ENCODE results near the gene ALDH16A1.
A peak's percentile ranks its signal among the peaks of the same experiment; 100 is the strongest.

Gene ALDH16A1

DNA sequence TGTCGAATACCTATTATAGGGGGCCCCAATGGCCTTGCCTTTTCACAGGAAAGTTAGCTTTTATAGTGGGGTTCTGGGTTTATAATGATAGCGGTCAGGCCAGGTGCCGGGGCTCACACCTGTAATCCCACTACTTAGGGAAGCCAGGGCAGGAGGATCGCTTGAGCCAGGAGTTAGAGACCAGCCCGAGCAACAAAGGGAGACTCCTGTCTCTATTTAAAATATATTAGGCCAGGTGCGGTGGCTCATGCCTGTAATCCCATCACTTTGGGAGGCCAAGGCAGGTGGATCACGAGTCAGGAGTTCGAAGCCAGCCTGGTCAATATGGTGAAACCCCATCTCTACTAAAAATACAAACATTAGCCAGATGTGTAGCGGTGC lies 50.5 kb downstream of the ALDH16A1 start:
- no peak overlapping the region for H3K4me3 ChIP-seq (replicated peaks; ENCODE audit: insufficient read depth, low read length)
- H3K27ac ChIP-seq (replicated peaks), result no peak overlapping the region
- no peaks in the 10 kb centered on the region for H3K27me3 ChIP-seq (ENCODE audit: insufficient read depth, poor library complexity, severe bottlenecking)
- TF ChIP-seq, protein P1, sequence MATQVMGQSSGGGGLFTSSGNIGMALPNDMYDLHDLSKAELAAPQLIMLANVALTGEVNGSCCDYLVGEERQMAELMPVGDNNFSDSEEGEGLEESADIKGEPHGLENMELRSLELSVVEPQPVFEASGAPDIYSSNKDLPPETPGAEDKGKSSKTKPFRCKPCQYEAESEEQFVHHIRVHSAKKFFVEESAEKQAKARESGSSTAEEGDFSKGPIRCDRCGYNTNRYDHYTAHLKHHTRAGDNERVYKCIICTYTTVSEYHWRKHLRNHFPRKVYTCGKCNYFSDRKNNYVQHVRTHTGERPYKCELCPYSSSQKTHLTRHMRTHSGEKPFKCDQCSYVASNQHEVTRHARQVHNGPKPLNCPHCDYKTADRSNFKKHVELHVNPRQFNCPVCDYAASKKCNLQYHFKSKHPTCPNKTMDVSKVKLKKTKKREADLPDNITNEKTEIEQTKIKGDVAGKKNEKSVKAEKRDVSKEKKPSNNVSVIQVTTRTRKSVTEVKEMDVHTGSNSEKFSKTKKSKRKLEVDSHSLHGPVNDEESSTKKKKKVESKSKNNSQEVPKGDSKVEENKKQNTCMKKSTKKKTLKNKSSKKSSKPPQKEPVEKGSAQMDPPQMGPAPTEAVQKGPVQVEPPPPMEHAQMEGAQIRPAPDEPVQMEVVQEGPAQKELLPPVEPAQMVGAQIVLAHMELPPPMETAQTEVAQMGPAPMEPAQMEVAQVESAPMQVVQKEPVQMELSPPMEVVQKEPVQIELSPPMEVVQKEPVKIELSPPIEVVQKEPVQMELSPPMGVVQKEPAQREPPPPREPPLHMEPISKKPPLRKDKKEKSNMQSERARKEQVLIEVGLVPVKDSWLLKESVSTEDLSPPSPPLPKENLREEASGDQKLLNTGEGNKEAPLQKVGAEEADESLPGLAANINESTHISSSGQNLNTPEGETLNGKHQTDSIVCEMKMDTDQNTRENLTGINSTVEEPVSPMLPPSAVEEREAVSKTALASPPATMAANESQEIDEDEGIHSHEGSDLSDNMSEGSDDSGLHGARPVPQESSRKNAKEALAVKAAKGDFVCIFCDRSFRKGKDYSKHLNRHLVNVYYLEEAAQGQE (IDR thresholded peaks at IDR 0.05; ENCODE audit: insufficient replicate concordance, low read depth), result no peak
- TF ChIP-seq SPI1 (IDR thresholded peaks at IDR 0.05; ENCODE audit: borderline replicate concordance, low read depth) (no peak), GABPA (IDR thresholded peaks at IDR 0.05; ENCODE audit: low read depth) (no peak), POLR2AphosphoS5 (IDR thresholded peaks at IDR 0.05; ENCODE audit: low read depth) (no peak)
- TF ChIP-seq, protein P2, sequence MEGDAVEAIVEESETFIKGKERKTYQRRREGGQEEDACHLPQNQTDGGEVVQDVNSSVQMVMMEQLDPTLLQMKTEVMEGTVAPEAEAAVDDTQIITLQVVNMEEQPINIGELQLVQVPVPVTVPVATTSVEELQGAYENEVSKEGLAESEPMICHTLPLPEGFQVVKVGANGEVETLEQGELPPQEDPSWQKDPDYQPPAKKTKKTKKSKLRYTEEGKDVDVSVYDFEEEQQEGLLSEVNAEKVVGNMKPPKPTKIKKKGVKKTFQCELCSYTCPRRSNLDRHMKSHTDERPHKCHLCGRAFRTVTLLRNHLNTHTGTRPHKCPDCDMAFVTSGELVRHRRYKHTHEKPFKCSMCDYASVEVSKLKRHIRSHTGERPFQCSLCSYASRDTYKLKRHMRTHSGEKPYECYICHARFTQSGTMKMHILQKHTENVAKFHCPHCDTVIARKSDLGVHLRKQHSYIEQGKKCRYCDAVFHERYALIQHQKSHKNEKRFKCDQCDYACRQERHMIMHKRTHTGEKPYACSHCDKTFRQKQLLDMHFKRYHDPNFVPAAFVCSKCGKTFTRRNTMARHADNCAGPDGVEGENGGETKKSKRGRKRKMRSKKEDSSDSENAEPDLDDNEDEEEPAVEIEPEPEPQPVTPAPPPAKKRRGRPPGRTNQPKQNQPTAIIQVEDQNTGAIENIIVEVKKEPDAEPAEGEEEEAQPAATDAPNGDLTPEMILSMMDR (IDR thresholded peaks at IDR 0.05; ENCODE audit: insufficient read depth, low read length), result no peak
- no peak for DNase-seq (ENCODE audit: low read depth in 1 of 2, low spot score in 1 of 2)

DNA sequence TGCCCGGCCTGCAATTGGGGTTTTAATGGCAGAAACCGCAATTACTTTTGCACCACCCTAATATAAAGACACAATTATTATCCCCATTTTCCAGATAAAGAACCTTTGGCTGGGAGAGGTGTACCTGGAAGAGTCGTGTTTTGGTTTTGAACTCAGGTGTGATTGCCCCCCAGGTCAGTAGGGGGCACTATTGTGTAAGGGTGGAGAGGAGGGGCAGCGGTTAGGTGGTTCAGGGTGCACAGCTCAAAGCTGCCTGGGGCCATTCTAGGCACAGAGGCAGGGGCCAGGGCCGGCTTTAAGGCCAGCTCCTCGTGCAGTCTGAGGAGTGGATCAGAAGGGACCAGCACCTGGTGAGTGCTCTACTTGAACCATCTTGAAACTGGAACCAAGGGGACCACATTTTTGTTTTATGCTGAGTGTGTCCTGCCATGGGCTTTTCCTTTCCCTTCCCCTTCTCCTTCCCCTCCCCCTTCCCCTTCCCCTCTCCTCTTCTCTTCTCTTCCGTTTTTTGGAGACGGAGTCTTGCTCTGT lies 53.6 kb downstream of the ALDH16A1 start:
- TF ChIP-seq POLR2AphosphoS5 (IDR thresholded peaks at IDR 0.05; ENCODE audit: low read depth) (no peak), SPI1 (IDR thresholded peaks at IDR 0.05; ENCODE audit: borderline replicate concordance, low read depth) (peak; percentile 56; the same call in 1 of the 2 replicates), GABPA (IDR thresholded peaks at IDR 0.05; ENCODE audit: low read depth) (no peak)
- TF ChIP-seq, protein P2 (IDR thresholded peaks at IDR 0.05; ENCODE audit: insufficient read depth, low read length), result peak; percentile 84
- no peak overlapping the region for H3K27ac ChIP-seq (replicated peaks)
- H3K4me3 ChIP-seq (replicated peaks; ENCODE audit: insufficient read depth, low read length), result no peak overlapping the region
- no peaks in the 10 kb centered on the region for H3K27me3 ChIP-seq (ENCODE audit: insufficient read depth, poor library complexity, severe bottlenecking)
- peak; percentile 72 to 85 for DNase-seq (ENCODE audit: low read depth in 1 of 2, low spot score in 1 of 2)

DNA sequence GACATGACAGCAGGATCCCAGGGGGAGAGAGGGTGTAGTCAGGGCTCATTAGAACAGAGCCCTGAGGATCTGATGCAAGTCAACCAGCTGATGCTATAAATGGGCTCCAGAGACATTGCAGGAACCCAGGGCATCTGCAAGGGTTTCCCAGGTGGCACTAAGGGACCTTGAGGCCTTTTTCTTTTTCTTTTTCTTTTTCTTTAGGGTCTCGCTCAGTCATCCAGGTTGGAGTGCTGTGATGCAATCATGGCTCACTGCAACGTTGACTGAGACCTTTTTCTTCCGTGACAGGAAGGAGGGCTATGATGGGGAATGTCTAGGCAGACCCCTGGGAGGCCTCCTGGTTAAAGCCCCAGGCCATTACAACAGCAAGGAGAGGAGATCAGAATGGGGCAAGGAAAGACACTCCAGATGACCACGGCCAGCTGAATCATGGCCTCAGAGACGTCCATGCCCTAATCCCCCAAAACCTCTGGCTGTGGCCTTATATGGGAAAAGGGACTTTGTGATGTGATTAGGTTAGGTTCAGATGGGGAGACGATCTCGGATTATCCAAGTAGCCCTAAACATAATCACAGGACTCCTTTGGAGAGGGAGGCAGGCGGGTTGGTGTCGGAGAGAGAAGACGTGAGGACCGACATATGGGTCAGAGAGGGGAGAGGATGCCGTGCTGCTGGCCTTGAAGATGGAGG lies 54.9 kb downstream of the ALDH16A1 start:
- TF ChIP-seq SPI1 (IDR thresholded peaks at IDR 0.05; ENCODE audit: borderline replicate concordance, low read depth) (no peak), POLR2AphosphoS5 (IDR thresholded peaks at IDR 0.05; ENCODE audit: low read depth) (no peak), GABPA (IDR thresholded peaks at IDR 0.05; ENCODE audit: low read depth) (no peak)
- TF ChIP-seq, protein P1 (IDR thresholded peaks at IDR 0.05; ENCODE audit: insufficient replicate concordance, low read depth), result no peak
- TF ChIP-seq, protein P2 (IDR thresholded peaks at IDR 0.05; ENCODE audit: insufficient read depth, low read length), result no peak

More for the DNA sequence above, 54.9 kb downstream of the ALDH16A1 start:
- Histone ChIP-seq H3K4me3 (replicated peaks; ENCODE audit: insufficient read depth, low read length) (no peak overlapping the region), H3K27ac (replicated peaks) (no peak overlapping the region), H3K27me3 (ENCODE audit: insufficient read depth, poor library complexity, severe bottlenecking) (no peaks in the 10 kb centered on the region)
- no peak for DNase-seq (ENCODE audit: low read depth in 1 of 2, low spot score in 1 of 2)

Measured in HL-60 (cell line).